GM19193 (cell line): ENCODE results near the gene GGTA1.

Experiments
- POLR2A ChIP-seq: IDR thresholded peaks from 4 replicates; pipeline ENCODE4 v1.6.1; 2011; ENCODE audit not compliant: insufficient read depth, insufficient read length; ENCODE audit errors: extremely low read depth

Gene GGTA1

DNA sequence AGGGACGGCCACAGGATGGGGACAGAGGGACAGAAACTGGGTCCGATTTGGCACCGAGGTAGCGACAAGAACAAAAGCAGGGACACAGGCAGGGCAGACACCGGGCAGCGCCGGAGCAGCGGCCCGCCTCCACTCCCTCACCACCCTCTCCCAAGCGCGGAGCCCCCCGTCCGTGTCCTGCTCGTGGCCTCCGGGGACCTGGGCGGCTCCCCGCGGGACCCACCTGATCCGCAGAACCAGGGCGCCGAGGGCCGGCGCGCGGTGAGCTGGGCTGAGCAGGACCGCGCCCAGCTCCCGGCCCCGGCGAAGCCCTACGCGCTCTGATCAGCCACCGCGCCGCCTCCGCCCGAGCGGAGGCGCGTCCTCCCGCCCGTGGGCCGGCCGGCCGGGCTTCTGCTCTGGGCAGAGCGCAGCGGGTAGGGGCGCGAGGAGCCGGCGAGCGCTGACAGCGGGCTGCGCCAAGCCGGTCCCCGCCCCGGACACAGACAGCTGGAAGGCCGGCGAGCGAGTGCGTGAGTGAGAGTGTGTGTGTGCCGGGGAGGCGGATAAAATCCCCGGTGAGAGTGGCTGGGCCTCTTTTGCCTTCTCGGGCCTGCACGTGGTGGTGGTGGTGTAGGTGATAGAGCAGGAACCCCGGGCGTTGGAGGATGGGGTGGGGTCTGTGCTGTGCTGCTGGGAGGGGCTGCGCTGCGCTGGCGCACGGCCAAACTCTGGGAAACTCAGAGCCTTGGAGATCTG, at the start of gene GGTA1:
Gene GGTA1 (minus strand): TSS at position 418 of the 738 bp plus-strand sequence. CDS start 31,922 bp downstream, outside the sequence.
- no peak for TF ChIP-seq POLR2A

DNA sequence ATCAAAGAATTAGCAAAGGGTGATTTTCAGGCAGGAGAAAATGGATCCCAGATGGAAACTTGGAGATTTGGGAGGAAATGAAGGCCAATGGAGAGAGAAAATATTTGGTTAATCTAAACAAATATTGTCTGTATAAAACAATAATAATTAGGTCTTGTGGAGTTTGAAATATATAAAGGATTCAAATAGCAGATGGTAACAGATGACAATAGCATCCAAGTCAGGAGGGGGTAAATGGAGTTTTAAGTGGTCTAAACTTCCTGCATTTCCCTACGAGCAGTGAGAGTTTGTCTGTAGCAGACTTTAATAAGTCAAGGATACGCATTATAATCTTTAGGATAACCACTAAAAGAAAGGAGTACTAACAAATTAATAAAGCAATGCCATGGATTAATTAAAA, 49.0 kb upstream of the GGTA1 start:
- no peak for TF ChIP-seq POLR2A

DNA sequence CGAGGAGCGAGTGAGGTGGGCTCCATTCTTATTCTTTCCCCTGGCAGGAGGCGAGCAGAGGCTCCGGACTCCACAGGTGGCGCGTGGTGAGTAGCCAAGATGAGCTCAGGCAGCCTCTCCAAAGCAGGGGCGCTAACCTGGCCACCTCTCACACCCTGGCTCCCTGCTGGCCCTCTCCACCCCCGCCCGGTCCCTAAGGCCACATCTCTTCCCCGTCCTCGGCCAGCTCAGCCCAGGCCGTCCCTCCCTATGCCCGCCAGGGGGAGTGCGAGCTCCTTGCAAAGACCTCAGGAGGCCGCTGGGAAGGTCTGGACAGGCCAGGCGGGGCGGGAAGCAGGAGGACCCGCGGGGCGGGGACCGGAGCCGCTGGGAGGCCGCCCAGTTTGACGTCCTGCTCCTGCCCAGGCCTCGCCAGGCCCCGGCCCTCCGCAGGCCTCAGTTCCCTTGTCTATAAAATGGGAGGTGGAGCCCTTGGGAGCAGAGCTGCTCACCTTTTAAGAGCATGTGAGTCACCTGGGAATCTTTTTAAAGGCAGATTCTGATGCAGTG, 46.3 kb upstream of the GGTA1 start:
- TF ChIP-seq POLR2A, result no peak

DNA sequence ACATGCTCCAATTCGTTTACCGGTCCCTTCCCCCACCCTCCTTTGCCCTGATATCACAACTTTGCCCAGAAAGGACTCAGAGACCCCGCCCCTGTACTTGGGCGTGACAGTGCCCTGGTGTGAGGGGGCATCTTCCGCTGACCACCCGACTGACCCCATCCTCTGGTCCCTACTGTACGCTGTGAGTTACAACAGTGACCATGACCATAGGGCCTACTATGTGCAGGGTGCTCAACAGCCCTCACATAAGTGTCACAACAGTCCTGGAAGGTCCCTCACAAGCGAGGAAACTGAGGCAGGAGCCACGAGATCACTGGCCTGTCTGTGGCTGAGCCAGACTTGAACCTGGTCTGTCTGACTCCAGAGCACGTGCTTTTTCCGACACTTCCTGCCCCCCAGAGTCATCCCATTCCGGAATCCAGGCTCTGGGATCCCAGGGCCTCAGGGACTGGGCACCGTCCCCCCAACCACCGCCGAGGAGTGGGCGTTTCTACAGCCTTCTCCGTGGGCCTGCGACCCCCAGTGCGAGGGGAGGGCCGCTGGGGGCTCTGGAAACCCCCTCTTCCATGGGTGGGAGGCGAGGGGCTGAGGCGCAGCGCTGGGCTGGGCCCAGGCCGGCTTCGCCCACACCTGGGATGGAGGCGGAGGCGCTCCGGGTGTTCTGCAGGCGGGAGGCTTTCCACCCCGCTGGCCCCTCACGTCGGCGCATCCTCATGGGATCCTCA, 45.7 kb upstream of the GGTA1 start:
- TF ChIP-seq POLR2A, result no peak

DNA sequence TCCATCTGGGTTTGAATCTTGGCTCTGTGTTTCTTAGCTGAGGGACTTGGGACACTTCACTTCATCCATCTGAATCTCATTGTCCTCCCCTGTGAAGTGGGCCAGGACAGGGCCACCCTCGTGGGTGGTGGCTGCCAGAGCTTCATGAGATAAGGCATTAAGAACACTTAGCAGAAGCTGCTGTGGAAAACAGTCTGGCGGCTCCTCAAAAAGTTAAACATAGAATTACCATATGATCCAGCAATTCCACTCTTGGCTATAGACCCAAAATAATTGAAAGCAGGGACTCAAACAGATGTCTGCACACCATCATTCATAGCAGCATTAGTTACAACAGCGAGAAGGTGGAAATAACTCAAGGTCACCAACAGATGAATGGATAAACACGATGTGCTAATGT, 42.4 kb upstream of the GGTA1 start:
- TF ChIP-seq POLR2A, result no peak

DNA sequence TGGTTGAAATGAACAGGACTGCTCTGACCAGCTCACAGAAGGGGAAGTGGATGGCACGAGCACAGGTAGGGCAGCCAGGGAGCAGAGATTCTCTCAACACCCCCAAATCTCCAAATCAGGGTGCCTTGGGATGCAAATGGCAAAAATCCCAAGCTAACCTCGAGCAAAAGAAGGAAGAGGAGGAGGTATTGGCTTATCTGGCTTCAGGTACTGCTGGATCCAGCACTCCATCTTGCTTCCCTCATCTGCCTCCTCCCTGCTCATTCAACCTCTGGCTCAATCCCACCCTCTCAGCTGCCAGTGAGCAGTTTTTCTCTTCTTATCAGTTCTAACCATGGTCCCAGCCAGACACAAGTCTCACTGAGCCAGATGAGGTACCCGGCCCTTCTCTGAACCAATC, 41.6 kb upstream of the GGTA1 start:
- TF ChIP-seq POLR2A, result no peak

DNA sequence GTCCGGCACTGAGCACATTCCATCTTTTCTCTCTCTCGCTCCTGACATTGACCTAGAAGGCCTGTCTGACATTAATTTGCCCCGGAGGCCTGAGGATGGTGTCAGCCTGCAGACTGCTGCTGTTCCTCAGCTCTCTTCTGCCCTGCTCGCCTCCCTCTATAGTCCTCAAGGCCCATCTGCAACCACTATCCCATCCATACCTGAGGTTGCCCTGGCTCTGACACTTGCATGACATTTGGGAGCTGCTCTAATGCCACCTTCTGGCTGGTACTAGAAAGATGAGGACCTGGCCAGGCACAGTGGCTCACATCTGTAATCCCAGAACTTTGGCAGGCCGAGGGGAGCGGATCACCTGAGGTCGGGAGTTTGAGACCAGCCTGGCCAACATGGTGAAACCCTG, 38.6 kb upstream of the GGTA1 start:
- no peak for TF ChIP-seq POLR2A

DNA sequence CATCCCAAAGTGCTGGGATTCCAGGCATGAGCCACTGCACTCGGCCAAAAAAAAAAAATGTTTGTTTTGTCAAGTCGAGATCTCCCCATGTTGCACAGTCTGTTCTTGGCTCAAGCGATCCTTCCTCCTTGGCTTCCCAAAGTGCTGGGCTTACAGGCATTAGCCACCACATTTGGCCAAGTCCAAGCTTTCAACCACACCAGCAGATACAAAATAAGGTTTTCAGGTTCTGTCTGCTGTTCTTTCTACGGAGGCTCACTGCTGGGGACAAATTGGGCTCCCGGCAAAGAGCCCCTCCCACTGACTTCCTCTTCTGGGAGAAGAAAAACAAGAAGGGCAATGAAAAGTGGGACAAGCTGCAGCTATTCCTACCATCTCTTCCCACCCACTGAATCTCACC, 37.6 kb upstream of the GGTA1 start:
- TF ChIP-seq POLR2A, result no peak

DNA sequence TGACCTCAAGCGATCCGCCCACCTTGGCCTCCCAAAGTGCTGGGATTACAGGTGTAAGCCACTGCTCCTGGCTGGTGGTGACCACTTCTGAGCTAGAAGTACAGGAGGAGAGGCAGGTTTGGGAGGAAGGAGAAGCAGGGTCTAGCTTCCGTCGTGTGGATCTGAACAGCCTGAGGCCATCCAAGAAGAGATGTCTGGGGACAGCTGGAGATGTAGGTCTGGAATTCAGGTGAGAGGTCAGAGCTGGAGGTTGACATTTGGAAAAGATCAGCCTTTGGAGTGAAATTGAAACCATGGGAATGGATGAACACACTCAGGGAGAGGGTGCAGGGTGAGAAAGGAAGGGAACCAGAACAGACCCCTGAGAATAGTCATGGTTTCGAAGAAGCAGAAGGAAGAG, 33.2 kb upstream of the GGTA1 start:
- TF ChIP-seq POLR2A, result no peak

DNA sequence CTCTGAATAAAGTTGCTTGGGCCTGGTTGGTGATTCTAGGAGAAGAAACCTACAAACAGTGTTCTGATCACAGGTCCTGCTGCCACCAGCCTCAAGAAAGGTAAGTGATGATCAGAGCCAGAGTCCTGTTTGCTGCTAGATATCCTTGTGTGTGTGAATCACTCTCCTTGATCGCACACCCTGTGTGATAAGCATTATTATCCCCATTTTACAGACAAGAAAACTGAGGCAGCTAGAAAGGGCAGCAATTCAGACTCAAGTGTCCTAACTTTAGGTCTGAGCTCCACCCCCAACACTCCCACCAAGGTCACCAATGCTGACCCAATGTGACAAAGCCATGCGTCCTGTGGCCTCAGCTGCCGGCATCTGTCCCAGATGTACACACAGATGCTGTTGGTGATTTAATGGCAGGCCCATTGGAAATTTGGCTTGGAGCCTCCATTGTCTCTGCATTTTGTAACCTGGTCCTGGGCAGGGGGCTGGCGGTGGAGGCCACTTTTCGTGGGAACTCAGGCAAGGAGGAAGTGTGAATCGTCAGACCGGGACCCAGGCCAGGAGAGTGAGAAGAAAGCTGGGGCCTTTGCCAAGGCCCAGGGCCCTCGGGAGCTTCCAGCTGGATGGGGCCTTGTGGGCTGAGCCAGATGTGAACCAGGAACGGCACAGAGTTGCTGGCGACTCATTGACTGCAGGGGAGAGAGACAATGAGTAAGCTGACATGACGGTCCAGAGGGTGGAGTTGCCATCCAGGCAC, 29.8 kb upstream of the GGTA1 start:
- TF ChIP-seq POLR2A, result no peak

DNA sequence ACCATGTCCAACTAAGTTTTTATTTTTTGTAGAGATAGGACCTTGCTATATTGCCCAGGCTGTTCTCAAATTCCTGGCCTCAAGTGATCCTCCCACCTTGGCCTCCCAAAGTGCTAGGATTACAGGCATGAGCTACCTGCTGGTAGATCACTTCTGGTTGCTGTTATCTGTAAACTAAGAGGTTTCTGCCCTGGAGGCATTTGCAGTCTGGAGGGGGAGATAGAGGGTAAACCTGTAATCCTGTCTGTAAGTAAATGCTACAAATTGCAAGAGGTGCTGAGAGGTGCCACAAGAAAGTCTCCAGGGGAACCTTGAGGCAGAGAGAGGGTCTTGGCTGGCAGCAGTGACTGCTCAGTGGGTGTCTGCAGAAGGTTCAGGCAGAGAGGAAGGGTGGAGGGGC, 29.0 kb upstream of the GGTA1 start:
- TF ChIP-seq POLR2A, result no peak

DNA sequence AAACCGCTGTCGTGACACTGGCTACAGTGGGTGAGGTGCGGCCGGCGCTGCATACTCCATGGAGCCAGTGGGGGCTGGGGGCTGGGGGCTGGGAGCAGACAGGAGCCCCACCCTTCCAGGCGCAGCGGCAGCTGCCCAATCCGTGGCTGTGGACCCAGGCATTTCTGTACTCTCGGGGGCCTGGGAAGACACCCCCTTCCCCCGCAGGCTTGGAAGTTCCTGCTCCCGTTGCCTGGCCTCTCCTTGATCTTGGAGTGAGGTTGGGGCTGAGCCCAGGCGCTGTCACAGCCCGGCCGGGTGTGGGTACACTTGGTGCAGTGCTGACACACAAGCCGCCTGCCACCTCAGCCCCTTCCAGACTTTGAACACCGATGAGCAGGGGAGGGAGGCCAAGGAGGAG, 27.7 kb upstream of the GGTA1 start:
- TF ChIP-seq POLR2A, result no peak

DNA sequence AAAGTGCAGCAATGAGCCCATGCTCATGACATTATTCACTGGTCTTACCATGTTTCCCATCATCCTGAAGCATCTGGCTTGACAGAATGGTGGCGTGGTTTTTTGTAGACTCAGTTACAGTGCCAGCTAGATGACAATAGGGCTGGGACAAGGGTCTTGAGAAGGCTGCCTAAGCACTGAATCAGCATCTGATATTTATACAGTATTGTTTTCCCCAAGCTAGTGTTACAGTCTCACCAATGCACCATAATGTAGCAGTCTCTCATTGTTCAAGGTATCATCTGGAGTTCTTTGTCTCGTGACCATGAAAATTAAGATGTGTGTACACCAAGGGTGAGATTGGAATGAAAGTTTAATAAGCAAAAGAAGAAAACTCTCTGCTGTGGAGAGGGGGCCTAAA, 19.0 kb upstream of the GGTA1 start:
- TF ChIP-seq POLR2A, result no peak

DNA sequence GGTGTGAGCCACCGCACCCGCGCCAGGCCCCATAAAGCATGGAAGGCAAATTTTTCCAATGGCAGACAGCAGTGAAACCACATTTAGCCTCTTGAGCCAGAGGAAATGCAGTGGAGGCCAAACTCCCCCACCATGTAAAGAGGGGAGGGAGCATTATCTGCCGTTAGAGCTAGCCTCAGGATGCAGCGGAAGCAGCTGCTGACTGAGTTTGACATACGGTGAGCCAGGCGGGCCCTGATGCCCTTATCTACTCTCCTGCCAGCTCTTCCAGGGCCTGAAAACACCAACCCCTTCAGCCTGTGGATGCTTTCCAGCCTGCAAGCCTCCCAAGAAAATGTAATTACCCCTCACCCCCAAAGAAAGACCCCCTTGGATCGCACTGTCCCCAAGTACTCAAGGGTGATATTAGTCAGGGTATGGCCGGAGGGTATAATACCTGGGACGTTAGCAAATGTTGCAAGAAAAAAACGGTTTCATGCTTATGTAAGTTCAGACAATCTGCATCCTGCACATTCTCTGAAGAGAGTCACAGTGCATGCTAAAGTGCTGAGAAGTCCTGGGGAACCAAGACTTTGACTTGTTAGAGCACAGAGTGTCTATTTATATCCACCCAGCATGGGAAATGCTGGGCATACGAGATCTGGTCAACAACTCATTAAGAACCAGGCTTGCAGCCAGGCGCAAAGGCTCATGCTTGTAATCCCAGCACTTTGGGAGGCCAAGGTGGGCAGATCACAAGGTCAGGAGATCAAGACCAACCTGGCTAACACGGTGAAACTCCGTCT, 11.3 kb upstream of the GGTA1 start:
- no peak for TF ChIP-seq POLR2A

DNA sequence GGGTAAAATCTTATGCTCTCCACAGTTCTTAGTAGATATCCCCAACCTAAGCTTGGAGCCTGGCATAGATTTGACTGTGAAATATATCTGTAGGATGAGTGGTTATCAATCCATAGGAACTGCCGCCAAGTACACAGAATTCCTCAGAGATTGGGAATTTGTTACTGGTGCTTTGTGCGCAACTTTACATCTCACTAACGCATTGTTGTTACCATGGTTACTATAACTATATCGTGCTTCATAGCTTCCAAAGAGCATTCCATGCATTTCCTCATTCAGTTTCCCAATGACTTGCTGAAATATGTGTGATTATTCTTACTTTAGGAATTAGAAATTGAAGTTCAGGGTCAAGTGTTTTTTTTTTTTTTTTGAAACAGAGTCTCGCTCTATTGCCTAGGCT, 9.5 kb upstream of the GGTA1 start:
- no peak for TF ChIP-seq POLR2A
